Measurements from ENCODE around the gene NELL2.
"Not testable (repeated sequence)": the region's sequence is repeated elsewhere in the genome, so short reads cannot be mapped to it uniquely, and the experiment has no call there.

Gene NELL2

GRCh38 chr12:44837114-44837755 lies 38.9 kb downstream of the NELL2 start:
- no peak overlapping the region for H3K27ac ChIP-seq (replicated peaks)
- no peak overlapping the region for H3K4me3 ChIP-seq (replicated peaks; ENCODE audit: insufficient read depth, low read length)
- no peak for TF ChIP-seq GABPA (IDR thresholded peaks at IDR 0.05; ENCODE audit: low read depth)
- TF ChIP-seq POLR2AphosphoS5 (IDR thresholded peaks at IDR 0.05; ENCODE audit: low read depth), result no peak
- TF ChIP-seq CTCF (IDR thresholded peaks at IDR 0.05; ENCODE audit: insufficient read depth, low read length), result no peak
- no peak for TF ChIP-seq REST (IDR thresholded peaks at IDR 0.05; ENCODE audit: insufficient replicate concordance, low read depth)
- TF ChIP-seq SPI1 (IDR thresholded peaks at IDR 0.05; ENCODE audit: borderline replicate concordance, low read depth), result no peak
- no peak for DNase-seq (ENCODE audit: low read depth in 1 of 2, low spot score in 1 of 2)
- no peaks in the 10 kb centered on the region for H3K27me3 ChIP-seq (ENCODE audit: insufficient read depth, poor library complexity, severe bottlenecking)

- H3K27me3 ChIP-seq (ENCODE audit: insufficient read depth, poor library complexity, severe bottlenecking), result no peaks in the 10 kb centered on the region
- H3K4me3 ChIP-seq (replicated peaks; ENCODE audit: insufficient read depth, low read length), result no peak overlapping the region
- no peak overlapping the region for H3K27ac ChIP-seq (replicated peaks)
- TF ChIP-seq SPI1 (IDR thresholded peaks at IDR 0.05; ENCODE audit: borderline replicate concordance, low read depth), result no peak
- no peak for TF ChIP-seq REST (IDR thresholded peaks at IDR 0.05; ENCODE audit: insufficient replicate concordance, low read depth)
- TF ChIP-seq POLR2AphosphoS5 (IDR thresholded peaks at IDR 0.05; ENCODE audit: low read depth), result no peak
- TF ChIP-seq CTCF (IDR thresholded peaks at IDR 0.05; ENCODE audit: insufficient read depth, low read length), result no peak
- no peak for TF ChIP-seq GABPA (IDR thresholded peaks at IDR 0.05; ENCODE audit: low read depth)
- DNase-seq (ENCODE audit: low read depth in 1 of 2, low spot score in 1 of 2), result no peak
Observed at GRCh38 chr12:44835641-44836379, 40.3 kb downstream of the NELL2 start.

- H3K27ac ChIP-seq (replicated peaks); H3K4me3 ChIP-seq (replicated peaks; ENCODE audit: insufficient read depth, low read length); DNase-seq (ENCODE audit: low read depth in 1 of 2, low spot score in 1 of 2); H3K27me3 ChIP-seq (ENCODE audit: insufficient read depth, poor library complexity, severe bottlenecking): not testable (repeated sequence)
Observed at GRCh38 chr12:44834996-44835395, 41.1 kb downstream of the NELL2 start.

- Histone ChIP-seq H3K27me3 (ENCODE audit: insufficient read depth, poor library complexity, severe bottlenecking) (no peaks in the 10 kb centered on the region), H3K27ac (replicated peaks) (no peak overlapping the region), H3K4me3 (replicated peaks; ENCODE audit: insufficient read depth, low read length) (no peak overlapping the region)
- no peak for DNase-seq (ENCODE audit: low read depth in 1 of 2, low spot score in 1 of 2)
- TF ChIP-seq REST (IDR thresholded peaks at IDR 0.05; ENCODE audit: insufficient replicate concordance, low read depth) (no peak), CTCF (IDR thresholded peaks at IDR 0.05; ENCODE audit: insufficient read depth, low read length) (no peak), SPI1 (IDR thresholded peaks at IDR 0.05; ENCODE audit: borderline replicate concordance, low read depth) (no peak), POLR2AphosphoS5 (IDR thresholded peaks at IDR 0.05; ENCODE audit: low read depth) (no peak), GABPA (IDR thresholded peaks at IDR 0.05; ENCODE audit: low read depth) (no peak)
Observed at GRCh38 chr12:44833561-44833960, 42.6 kb downstream of the NELL2 start.
